Left lung (tissue), 10 donors: Measurements from ENCODE around the gene CWC22. TPM values are rescaled to one million over a fixed set of nuclear protein-coding genes. Genes with fewer than 3 reads are reported as not detected.

Source experiments
- ATAC-seq: fragments of 200-7000 bp; cut with Tn5 transposase; one replicate; pipeline ENCODE4 v1.9.1; 2020; ENCODE audit warnings: moderate library complexity
- DNase-seq, 4 donors: peaks; one replicate each; pipeline ENCODE4 v3.0.0-alpha.2; 2013 to 2020
- H3K27ac ChIP-seq, 2 donors: fragments of 200-600 bp; sonication (generic) in 1 of 2; one replicate each; pipeline versions ENCODE4 v1.5.0 to v1.8.0; 2020 to 2021
- H3K27me3 ChIP-seq, 2 donors: fragments of 200-600 bp; sonication (generic) in 1 of 2; one replicate each; pipeline versions ENCODE4 v1.5.0 to v1.8.0; 2020 to 2021
- H3K36me3 ChIP-seq, 2 donors: fragments of 200-600 bp; sonication (generic) in 1 of 2; one replicate each; pipeline versions ENCODE4 v1.5.0 to v1.8.0; 2020 to 2021
- H3K4me1 ChIP-seq, 2 donors: fragments of 200-600 bp; one replicate each; pipeline ENCODE4 v1.8.0; 2021
- H3K4me3 ChIP-seq, 2 donors: fragments of 200-600 bp; sonication (generic) in 1 of 2; one replicate each; pipeline versions ENCODE4 v1.5.0 to v1.8.0; 2020 to 2021; ENCODE audit warnings: mild to moderate bottlenecking in 1 of 2
- H3K9me3 ChIP-seq, 2 donors: fragments of 200-600 bp; sonication (generic) in 1 of 2; one replicate each; pipeline versions ENCODE4 v1.5.0 to v1.8.0; 2020 to 2021
- intact Hi-C, 2 donors: fragments of 100-400 bp; cut with DNase I; formaldehyde crosslinking; loops; one replicate each; pipeline versions ENCODE4 v1.11.2 to v1.14.2; 2022
- polyA plus RNA-seq, 6 donors: library from polyadenylated mRNA; unstranded; fragments of 120-200 nt; gene quantifications; one replicate each; pipeline ENCODE4 v1.2.1, GENCODE V29; 2013; ENCODE audit not compliant: insufficient read length in 6 of 6
- total RNA-seq, 2 donors: library from RNA; stranded (reverse); fragmentation: NEBNext Ultra II Directional; extraction: Animal tissue kit (Norgen Biotek cat#: 25700); gene quantifications; one replicate each; pipeline ENCODE4 v1.2.1, GENCODE V29; 2021
- TF ChIP-seq, protein P1 (sequence below), 2 donors: fragments of 200-600 bp; sonication (generic) in 1 of 2; IDR thresholded peaks; one replicate each; pipeline versions ENCODE4 v1.5.0 to v1.8.0; 2021; ENCODE audit warnings: antibody characterized with exemption in 2 of 2
- donor health status: DM: no; HTN: yes; CAD: no.
- donor health status: DM: no; HTN: no; CAD: no.

The CWC22 gene
- total and polyA plus RNA-seq, 8 donors, result 13.9 to 42.8 (median 37.8) TPM

DNA sequence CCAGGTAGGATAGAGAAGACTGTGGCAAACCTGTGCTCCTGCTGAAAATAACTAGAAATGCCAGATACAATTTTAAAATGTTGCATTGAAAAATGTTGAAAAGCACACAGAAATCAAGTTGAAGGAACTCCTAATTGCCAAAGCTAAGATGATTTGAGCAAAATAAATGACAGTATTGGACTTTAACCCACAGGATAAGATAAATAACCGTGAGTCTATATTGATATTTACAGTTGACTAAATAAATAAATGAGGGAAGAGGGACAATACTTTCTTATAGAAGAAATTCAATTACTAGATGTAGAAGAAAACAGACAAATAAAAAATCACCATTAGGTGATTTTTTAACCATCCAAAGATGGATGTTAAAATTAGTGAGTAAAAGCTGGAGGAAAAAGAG, 59.0 kb downstream of the CWC22 start:
- intact Hi-C loops, result no loop called here
- ATAC-seq (no peak), DNase-seq (no peak)
- Histone ChIP-seq H3K4me3 (no peak overlapping the region), H3K4me1 (no peaks in the 10 kb centered on the region), H3K27me3 (no peaks in the 10 kb centered on the region), H3K27ac (no peak overlapping the region), H3K36me3 (peaks cover 0 to 91% of the 10 kb centered on the region in 2 donors), H3K9me3 (no peaks in the 10 kb centered on the region)
- TF ChIP-seq, protein P1, sequence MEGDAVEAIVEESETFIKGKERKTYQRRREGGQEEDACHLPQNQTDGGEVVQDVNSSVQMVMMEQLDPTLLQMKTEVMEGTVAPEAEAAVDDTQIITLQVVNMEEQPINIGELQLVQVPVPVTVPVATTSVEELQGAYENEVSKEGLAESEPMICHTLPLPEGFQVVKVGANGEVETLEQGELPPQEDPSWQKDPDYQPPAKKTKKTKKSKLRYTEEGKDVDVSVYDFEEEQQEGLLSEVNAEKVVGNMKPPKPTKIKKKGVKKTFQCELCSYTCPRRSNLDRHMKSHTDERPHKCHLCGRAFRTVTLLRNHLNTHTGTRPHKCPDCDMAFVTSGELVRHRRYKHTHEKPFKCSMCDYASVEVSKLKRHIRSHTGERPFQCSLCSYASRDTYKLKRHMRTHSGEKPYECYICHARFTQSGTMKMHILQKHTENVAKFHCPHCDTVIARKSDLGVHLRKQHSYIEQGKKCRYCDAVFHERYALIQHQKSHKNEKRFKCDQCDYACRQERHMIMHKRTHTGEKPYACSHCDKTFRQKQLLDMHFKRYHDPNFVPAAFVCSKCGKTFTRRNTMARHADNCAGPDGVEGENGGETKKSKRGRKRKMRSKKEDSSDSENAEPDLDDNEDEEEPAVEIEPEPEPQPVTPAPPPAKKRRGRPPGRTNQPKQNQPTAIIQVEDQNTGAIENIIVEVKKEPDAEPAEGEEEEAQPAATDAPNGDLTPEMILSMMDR (IDR thresholded peaks at IDR 0.05), result no peak

DNA sequence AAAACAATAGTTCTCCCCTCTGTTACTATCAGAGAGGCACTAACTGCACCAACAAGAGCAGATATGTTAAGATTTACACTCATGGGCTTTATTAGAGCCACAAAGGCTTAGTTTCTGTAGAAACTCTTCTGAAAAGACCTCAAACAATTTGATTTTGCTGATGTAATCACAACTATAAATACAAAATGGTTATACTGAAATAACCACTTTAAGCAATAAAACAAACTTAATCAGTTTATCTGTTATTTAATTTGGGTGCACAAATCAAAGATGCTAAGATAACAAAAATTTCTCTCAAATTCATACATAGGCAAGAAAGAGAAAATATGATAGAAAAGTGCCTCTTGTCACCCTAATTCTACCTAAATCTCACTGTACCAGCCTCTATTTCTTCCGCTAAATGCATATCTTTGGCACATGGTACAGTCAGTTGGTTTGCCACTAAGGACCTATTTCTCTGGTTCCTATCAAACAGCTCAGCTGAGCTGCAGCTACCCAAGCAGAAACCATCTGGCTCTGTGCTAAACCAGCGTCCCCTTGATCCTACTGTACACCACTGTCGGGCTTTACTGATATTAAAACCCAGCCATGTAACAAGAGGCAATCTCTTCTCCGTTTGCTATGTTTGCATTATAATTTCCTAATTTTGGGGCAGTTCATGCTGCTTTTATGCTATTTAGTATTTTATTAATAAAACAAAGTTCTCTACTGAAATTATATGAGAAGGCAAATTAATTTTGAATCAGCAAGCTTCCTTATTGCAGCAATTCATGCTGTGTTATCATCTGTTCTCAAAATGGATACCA, 60.1 kb downstream of the CWC22 start:
- ATAC-seq, result no peak
- Histone ChIP-seq H3K27ac (no peak overlapping the region), H3K4me1 (no peaks in the 10 kb centered on the region), H3K27me3 (no peaks in the 10 kb centered on the region), H3K36me3 (peaks cover 0 to 80% of the 10 kb centered on the region in 2 donors), H3K4me3 (no peak overlapping the region), H3K9me3 (no peaks in the 10 kb centered on the region)
- DNase-seq, result no peak
- TF ChIP-seq, protein P1 (IDR thresholded peaks at IDR 0.05), result no peak
- intact Hi-C loops, result no loop called here

DNA sequence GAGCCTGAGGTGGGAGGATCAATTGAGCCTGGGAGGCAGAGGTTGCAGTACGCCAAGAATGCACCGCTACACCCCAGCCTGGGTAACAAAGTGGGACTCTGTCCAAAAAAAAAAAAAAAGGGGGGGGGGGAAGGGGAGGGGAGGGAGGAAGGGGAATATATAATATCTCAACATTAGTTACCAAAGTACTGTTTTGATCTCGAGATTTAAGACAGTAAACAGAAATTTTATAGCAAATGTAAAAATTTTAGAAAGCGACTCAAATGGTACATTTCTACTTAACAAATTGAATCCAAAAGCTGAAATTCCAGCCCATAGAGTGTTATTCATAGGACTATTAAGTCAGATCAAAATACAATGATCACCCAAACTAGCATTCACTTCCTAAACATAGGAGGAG, 60.8 kb downstream of the CWC22 start:
- no peaks in the 10 kb centered on the region for H3K4me1 ChIP-seq
- ATAC-seq (no peak), DNase-seq (no peak)
- TF ChIP-seq, protein P1 (IDR thresholded peaks at IDR 0.05), result no peak
- peaks cover 0 to 74% of the 10 kb centered on the region in 2 donors for H3K36me3 ChIP-seq
- H3K9me3 ChIP-seq, result no peaks in the 10 kb centered on the region
- H3K27ac ChIP-seq, result no peak overlapping the region
- no peak overlapping the region for H3K4me3 ChIP-seq
- H3K27me3 ChIP-seq, result no peaks in the 10 kb centered on the region
- intact Hi-C loops, result no loop called here

DNA sequence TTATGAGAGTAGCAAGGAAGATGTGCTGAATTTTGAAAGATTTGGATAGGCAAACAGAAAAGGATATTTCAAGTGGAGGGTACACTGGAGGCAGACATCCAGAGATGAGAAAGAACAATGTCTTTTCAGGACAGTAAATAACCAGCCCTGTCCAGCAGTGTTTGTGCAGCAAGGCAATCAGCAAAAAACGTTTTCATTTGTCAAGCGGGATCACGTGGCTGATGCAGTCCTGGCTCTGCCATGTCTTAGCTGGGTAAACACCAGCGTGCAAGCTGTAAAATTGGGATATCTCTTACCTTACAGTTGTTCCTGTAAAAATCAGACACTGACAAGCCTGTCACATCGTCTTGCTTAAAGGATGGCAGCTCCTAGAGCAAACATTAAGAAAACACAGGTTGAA, 67.8 kb downstream of the CWC22 start:
- H3K4me1 ChIP-seq, result no peaks in the 10 kb centered on the region
- intact Hi-C loops, result no loop called here
- DNase-seq (no peak), ATAC-seq (no peak)
- peaks cover 0 to 7% of the 10 kb centered on the region in 2 donors for H3K36me3 ChIP-seq
- no peaks in the 10 kb centered on the region for H3K9me3 ChIP-seq
- H3K27me3 ChIP-seq, result no peaks in the 10 kb centered on the region
- no peak overlapping the region for H3K27ac ChIP-seq
- TF ChIP-seq, protein P1 (IDR thresholded peaks at IDR 0.05), result no peak
- no peak overlapping the region for H3K4me3 ChIP-seq

DNA sequence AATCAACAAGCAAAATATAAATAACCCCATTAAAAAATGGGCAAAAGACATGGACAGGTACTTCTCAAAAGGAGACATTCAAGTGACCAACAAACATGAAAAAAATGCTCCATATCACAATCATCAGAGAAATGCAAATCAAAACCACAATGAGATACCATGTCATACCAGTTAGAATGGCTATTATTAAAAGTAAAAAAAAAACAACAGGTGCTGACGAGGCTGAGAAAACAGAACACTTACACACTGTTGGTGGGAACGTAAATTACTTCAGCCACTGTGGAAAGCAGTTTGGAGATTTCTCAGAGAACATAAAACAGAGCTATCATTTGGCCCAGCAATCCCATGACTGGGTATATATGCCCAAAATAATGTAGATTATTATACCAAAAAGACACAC, 69.1 kb downstream of the CWC22 start:
- intact Hi-C loops, result no loop called here
- ATAC-seq (no peak), DNase-seq (no peak)
- Histone ChIP-seq H3K36me3 (no peaks in the 10 kb centered on the region), H3K27ac (no peak overlapping the region), H3K4me3 (no peak overlapping the region), H3K27me3 (no peaks in the 10 kb centered on the region), H3K4me1 (no peaks in the 10 kb centered on the region), H3K9me3 (no peaks in the 10 kb centered on the region)
- TF ChIP-seq, protein P1 (IDR thresholded peaks at IDR 0.05), result no peak
